Activated CD8-positive, alpha-beta memory T cell treated with anti-CD3 and anti-CD28 coated beads for 36 hours (primary cell): ENCODE data around the gene ALG3. TPM values are rescaled to one million over a fixed set of nuclear protein-coding genes. Genes with fewer than 3 reads are reported as not detected.

Source experiments
- CTCF ChIA-PET: fragments of 350-600 bp; sonication (Branson Sonifier 250); formaldehyde crosslinking; loops from one replicate; lab custom pipeline; 2021; ENCODE audit warnings: antibody characterized with exemption; lab: Charles Lee
- POLR2A ChIA-PET: fragments of 350-600 bp; sonication (Branson Sonifier 250); formaldehyde crosslinking; loops from one replicate; lab custom pipeline; 2021; ENCODE audit warnings: antibody characterized with exemption; lab: Charles Lee
- total RNA-seq, 2 experiments: library from RNA; stranded (reverse); gene quantifications; one replicate each; pipeline ENCODE4 v1.2.3, GENCODE V29; 2021

ALG3 gene
- total RNA-seq, 2 experiments from 2014 or later: 59.7 to 61.9 TPM

DNA sequence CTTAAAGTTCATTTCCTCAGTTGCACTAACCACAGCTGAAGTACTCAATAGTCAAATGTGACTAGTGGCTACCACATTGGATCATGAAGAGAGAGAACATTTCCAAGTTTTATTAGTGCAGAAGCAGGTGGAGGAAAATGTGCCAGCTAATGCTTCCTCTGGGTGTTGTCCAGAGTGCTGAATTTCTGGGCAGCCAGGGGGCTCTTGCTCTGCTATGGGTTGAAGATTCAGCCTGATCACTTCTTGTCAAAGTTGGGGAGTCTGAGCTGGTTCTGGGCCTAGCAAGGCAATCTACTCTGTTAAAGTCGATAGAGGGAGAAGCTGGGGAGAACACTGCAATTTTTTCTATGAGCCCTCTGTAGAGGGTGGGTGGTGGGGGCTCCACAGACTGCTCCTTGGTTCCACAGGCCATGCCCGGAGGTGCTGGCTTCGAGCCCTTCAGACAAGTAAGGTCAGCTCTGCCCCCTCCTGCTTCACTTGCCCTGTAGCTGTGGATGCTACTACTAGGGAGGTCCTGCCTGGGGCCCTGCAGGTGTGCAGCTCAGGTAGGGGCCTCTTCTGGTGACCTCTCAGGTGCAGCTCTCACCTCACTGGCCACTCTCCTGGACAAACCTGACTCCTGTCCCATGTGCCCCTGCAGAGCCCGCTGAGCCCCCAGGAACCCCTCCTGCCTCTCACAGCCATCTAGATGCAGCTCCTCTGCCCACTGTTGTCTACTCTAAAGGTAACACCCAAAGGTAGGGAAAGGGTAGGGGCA, 8.2 kb downstream of the ALG3 start:
- ChIA-PET POLR2A (interaction anchor here (0.5 to 1.4 kb wide), 3 partner anchors 20 to 606 kb away, joined by 4 to 5 read pairs (median 4); no protein-coding TSS in a partner anchor), CTCF (interaction anchor here (0.6 to 1.4 kb wide), 4 partner anchors 9 to 23 kb away, joined by 3 to 10 read pairs (median 4); no protein-coding TSS in a partner anchor)

GRCh38 chr3:184239708-184240107, 9.1 kb downstream of the ALG3 start:
- POLR2A ChIA-PET: interaction anchor here (1.4 kb wide), 1 partner anchor 20 kb away, joined by 5 read pairs; no protein-coding TSS in a partner anchor
- CTCF ChIA-PET: interaction anchor here (1.1 to 1.4 kb wide), 2 partner anchors 11 to 12 kb away, joined by 5 to 10 read pairs; no protein-coding TSS in a partner anchor

GRCh38 chr3:184239221-184239620, 9.5 kb downstream of the ALG3 start:
- CTCF ChIA-PET: interaction anchor here (0.8 to 1.1 kb wide), 2 partner anchors 11 to 18 kb away, joined by 3 to 5 read pairs; no protein-coding TSS in a partner anchor
- POLR2A ChIA-PET: no interaction called here

DNA sequence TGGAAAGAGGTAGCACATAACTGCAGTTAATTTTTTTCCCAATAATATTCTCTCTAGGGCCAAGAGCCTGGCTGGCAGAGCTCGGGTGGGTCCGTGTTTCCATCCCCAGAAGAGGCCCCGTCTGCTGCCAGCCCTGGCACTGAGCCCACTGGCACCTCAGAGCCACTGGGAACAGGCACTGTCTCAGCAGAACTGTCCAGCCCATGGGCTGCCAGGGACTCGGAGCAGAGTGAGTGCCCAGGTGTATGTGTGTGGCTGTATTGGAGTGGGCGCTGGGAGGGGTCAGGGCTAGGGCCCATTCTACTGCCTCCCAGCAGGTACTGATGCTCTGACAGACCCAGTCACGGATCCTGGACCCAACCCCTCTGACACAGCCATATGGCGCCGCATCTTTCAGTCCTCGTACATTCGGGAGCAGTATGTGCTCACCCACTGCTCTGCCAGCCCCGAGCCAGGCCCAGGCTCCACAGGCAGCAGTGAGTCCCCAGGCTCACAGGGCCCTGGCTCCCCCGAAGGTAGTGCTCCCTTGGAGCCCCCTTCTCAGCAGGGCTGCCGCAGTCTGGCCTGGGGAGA, 10.4 kb downstream of the ALG3 start:
- ChIA-PET CTCF (interaction anchor here (0.5 to 2.7 kb wide), 3 partner anchors 11 to 15 kb away, joined by 4 to 15 read pairs (median 7); partner anchors contain the start of gene EEF1AKMT4), POLR2A (no interaction called here)

- ChIA-PET POLR2A (no interaction called here), CTCF (interaction anchor here (0.5 to 2.7 kb wide), 3 partner anchors 10 to 15 kb away, joined by 4 to 15 read pairs (median 7); partner anchors contain the start of gene EEF1AKMT4)
Observed at GRCh38 chr3:184237807-184238206, 11.0 kb downstream of the ALG3 start.

GRCh38 chr3:184237211-184237610, 11.6 kb downstream of the ALG3 start:
- ChIA-PET POLR2A (no interaction called here), CTCF (interaction anchor here (0.6 to 2.7 kb wide), 3 partner anchors 9 to 13 kb away, joined by 3 to 15 read pairs (median 7); partner anchors contain the start of gene EEF1AKMT4)

- POLR2A ChIA-PET: no interaction called here
- CTCF ChIA-PET: interaction anchor here (0.6 to 2.7 kb wide), 3 partner anchors 9 to 13 kb away, joined by 3 to 15 read pairs (median 7); partner anchors contain the start of gene EEF1AKMT4
Observed at GRCh38 chr3:184236636-184237035, 12.1 kb downstream of the ALG3 start.

- CTCF ChIA-PET: interaction anchor here (2.7 kb wide), 1 partner anchor 14 kb away, joined by 7 read pairs; the partner anchor contains the start of gene EEF1AKMT4
Observed at GRCh38 chr3:184236033-184236410, 12.7 kb downstream of the ALG3 start.

DNA sequence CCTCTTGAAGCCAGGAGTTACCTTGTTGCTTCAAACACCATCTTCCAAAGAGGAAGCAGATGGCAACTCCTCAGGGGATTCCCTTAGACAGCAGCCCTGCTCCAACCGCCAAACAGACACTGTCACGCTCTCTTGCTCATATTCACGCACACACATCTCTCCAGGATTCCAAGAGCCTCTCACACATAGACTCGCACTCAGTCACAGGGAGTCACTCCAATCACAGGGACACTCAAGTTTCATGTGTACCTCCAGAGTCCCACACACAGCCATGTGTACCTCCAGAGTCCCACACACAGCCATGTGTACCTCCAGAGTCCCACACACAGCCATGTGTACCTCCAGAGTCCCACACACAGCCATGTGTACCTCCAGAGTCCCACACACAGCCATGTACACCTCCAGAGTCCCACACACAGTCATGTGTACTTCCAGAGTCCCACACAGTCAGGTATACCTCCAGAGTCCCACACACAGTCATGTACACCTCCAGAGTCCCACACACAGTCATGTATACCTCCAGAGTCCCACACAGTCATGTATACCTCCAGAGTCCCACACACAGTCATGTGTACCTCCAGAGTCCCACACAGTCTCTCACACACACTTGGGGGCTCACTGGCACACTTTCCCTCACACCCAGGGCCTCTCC, 13.3 kb downstream of the ALG3 start:
- POLR2A ChIA-PET: no interaction called here
- CTCF ChIA-PET: no interaction called here

More at GRCh38 chr3:184236033-184236410, 12.7 kb downstream of the ALG3 start:
- POLR2A ChIA-PET: no interaction called here

DNA sequence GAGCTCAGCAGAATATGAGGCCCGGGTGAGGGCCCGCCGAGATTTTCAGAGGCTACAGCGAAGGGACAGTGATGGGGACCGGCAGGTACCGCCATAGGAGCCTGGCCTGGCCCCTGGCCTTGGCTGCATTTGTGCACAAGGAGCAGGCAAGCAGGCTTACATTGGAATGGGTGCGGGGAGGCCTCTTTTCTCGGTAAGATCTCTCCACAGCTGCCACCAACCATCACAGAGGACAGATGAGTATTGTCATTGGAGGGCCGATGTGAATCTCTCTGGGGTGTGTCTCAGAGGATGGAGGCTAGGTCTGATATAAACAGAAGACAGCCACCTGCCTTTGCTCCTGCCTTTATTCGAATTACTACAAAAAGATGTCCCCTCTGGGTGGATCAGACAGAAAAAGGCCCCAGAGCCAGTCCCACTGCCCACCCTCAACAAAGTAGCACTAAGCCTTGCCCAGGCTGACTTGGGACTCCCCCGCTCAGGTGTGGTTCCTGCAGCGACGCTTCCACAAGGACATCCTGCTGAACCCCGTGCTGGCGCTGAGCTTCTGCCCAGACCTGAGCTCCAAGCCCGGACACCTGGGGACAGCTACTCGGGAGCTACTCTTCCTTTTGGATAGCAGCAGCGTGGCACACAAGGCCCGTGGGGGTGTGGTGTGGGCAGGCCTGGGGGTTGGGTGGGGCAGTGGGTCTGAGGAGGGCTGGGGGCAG, 13.9 kb downstream of the ALG3 start:
- POLR2A ChIA-PET: no interaction called here
- CTCF ChIA-PET: no interaction called here

DNA sequence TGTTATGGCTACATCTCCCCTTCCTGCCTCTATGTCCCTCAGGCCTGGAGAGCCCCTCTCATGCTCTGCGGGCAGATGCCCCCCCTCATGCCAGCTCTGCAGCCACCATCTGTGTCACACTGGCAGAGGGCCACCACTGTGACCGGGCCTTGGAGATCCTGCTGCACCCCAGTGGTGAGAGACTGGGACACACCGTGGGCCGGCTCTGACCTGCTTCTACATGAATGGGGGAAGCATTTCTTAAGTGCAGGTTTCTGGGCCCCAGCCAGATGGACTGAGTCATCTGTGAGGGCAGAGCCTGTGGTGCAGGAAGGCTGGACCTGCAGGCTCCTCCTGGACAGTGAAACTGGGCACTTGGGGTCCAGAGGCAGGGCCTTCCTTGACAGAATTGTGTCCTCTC, 14.5 kb downstream of the ALG3 start:
- POLR2A ChIA-PET: no interaction called here
- CTCF ChIA-PET: no interaction called here

DNA sequence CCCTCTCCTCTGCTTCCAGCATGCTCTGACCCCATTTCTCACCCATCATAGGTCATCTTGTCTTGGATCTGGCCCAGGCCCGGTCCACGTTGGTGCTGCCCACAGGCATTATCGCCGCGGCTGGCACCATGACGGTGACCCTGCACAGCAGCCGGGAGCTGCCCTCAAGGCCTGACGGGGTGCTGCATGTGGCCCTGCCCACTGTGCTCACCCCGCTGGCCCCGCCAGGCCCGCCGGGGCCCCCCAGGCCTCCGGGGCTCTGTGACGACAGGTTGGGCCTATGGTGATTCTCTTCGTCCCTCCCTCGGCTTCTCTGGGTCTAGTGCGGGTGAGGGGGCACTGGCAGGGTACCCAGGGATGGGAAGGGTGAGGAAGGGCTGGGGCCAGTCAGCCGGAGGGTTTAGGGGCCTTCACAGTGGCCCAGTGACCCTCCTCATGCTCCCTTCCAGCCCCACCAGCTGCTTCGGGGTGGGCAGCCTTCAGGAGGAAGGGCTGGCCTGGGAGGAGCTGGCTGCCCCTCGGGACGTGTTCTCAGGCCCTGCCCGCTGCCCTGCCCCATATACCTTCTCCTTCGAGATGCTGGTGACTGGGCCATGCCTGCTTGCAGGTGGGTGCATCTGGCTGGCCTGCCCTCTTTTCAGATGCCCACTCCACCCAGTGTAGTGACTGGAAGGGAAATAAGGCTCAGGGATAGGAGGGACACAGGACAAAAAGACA, 15.5 kb downstream of the ALG3 start:
- ChIA-PET CTCF (no interaction called here), POLR2A (no interaction called here)

DNA sequence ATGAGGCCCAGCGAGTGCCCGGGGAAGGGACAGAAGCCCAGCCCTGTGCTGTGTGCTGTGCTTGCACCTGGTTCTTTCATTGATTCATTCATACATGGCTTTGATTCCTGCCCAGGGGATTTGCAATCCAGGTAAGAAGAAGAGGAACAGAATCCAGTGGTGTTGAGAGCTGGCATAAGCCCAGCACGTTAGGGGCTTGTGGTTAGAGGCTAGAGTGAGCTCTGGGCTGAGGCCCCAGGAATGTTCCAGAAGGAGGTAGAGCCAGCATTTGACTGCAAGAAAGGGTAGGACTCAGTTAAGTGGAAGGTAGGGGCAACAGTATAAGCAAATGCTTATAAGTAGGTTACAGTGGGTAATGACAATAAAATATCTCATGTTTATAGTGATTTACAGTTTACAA, 17.1 kb downstream of the ALG3 start:
- ChIA-PET CTCF (interaction anchor here (0.6 to 1.1 kb wide), 2 partner anchors 9 to 12 kb away, joined by 3 read pairs; no protein-coding TSS in a partner anchor), POLR2A (interaction anchor here (0.6 kb wide), 1 partner anchor 1258 kb away, joined by 3 read pairs; no protein-coding TSS in a partner anchor)

DNA sequence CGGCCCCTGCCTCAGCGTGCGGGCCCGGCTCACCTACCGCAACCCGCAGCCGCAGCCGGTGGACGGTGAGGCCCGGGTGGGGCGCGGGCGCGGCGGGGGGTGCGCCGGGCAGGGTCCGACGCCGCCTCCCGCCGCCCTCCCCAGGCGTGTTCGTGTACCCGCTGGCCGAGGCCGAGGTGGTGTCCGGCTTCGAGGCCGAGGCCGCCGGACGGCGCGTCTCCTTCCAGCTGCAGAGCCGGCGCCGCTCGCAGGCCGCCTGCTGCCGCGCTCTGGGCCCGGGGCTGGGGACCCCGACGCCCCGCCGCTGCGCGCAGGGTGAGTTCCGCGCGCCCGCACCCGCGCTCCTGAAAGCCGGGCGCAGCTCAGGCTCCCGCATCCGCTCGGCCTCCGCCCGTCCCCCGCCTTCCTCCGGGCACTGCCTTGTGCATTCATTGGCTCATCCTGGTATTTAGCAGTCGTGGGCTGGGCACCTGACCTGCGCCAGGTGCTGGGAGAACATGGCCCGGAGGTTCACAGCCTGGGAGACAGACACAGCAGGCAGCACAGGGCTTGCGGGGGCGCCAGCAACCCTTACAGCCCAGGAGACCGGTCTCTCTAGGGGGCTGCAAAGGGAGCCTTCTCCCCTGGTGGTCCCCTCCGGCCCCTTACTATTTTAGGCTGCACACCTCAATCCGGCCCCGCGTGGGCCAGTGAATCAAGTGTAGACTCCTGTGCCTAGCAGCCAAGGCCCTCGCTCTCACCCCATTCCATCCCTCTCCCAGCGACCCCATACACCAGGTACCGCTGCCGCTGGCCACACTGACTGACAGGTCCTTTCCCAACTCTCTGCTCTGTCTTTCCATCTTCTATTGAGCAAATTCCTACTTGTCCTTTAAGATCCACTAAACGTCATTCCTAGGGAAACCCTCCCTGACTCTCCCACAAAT, 17.9 kb downstream of the ALG3 start:
- ChIA-PET CTCF (interaction anchor here (0.6 to 1.4 kb wide), 4 partner anchors 10 to 73 kb away, joined by 3 read pairs; no protein-coding TSS in a partner anchor), POLR2A (interaction anchor here (0.6 to 0.7 kb wide), 2 partner anchors 59 to 1257 kb away, joined by 3 read pairs; no protein-coding TSS in a partner anchor)

- ChIA-PET POLR2A (interaction anchor here (0.7 kb wide), 1 partner anchor 60 kb away, joined by 3 read pairs; no protein-coding TSS in a partner anchor), CTCF (interaction anchor here (0.6 to 1.4 kb wide), 5 partner anchors 17 to 291 kb away, joined by 3 read pairs; no protein-coding TSS in a partner anchor)
Observed at GRCh38 chr3:184230081-184230602, 18.6 kb downstream of the ALG3 start.

DNA sequence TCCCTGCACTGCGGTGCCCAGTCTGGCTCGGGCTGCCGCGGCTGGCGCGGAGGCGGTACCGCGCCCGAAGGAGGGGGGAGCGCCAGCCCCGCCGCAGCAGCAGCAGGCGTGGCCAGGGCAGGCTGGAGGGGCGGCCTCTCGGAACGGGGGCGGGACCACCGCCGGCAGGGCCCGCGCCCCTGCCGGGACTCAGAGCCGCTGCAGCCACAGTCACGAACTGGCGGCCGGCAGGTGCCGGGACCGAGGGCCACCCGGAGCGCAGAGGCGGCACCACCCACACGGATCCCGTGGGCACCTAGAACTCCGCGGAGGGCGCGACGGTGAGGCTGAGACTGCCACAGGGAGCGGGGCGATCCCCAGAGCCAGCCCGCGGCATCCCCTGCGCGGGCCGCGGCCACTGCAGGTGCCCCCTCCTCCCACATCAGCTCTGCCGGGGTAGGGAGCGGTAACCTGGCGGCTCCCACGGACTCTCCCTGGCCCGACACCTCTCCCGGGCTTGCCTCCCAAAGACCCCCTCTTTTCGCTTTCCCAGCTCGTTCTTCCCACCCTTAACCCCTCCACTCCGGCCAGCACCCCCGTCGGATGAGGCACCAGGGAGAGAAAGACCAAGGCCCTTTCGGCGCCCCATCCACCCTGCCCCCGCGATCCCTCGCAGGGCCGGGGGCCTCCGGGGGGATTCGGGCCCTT, 19.2 kb downstream of the ALG3 start, which contains the start of gene VWA5B2:
Gene VWA5B2, plus strand, starts transcription at position 192 of the 687 bp plus-strand sequence. CDS start 944 bp downstream, outside the sequence.
- ChIA-PET POLR2A (interaction anchor here (0.6 to 0.7 kb wide), 2 partner anchors 60 to 302 kb away, joined by 3 to 7 read pairs; no protein-coding TSS in a partner anchor), CTCF (interaction anchor here (0.6 to 1.4 kb wide), 4 partner anchors 18 to 292 kb away, joined by 3 read pairs; no protein-coding TSS in a partner anchor)
